CD4-positive, alpha-beta memory T cell (primary cell): ENCODE results near the gene SNX9. TPM values are rescaled to one million over a fixed set of nuclear protein-coding genes. Genes with fewer than 3 reads are reported as not detected.

Experiments
- CTCF ChIA-PET: fragments of 350-600 bp; sonication (Branson Sonifier 250); formaldehyde crosslinking; loops from one replicate; lab custom pipeline; 2021; ENCODE audit warnings: inconsistent platforms; ENCODE audit not compliant: partially characterized antibody; lab: Charles Lee
- POLR2A ChIA-PET: fragments of 350-600 bp; sonication (Branson Sonifier 250); formaldehyde crosslinking; loops from one replicate; lab custom pipeline; 2021; ENCODE audit not compliant: partially characterized antibody; lab: Charles Lee
- DNase-seq, 5 donors: peaks; one replicate each; pipeline versions ENCODE4 v3.0.0 to v3.0.0-alpha.2; 2020 to 2022; ENCODE audit warnings: mixed read lengths in 1 of 5
- H3K27ac ChIP-seq: one replicate; pipeline ENCODE4 v1.7.0; 2013; ENCODE audit warnings: low read depth, low read length
- H3K27me3 ChIP-seq: 2 replicates; pipeline ENCODE4 v1.7.0; 2013; ENCODE audit warnings: mild to moderate bottlenecking, low read length, moderate library complexity; ENCODE audit not compliant: insufficient read depth
- H3K36me3 ChIP-seq: 2 replicates; pipeline ENCODE4 v1.7.0; 2013; ENCODE audit warnings: mild to moderate bottlenecking, low read length, moderate library complexity; ENCODE audit not compliant: insufficient read depth
- H3K4me1 ChIP-seq: 2 replicates; pipeline ENCODE4 v1.7.0; 2013; ENCODE audit warnings: mild to moderate bottlenecking, low read length, moderate library complexity; ENCODE audit not compliant: insufficient read depth
- H3K4me3 ChIP-seq, 2 donors: one replicate each; pipeline ENCODE4 v1.7.0; 2013; ENCODE audit warnings: low read length in 2 of 2, mild to moderate bottlenecking in 1 of 2
- H3K9me3 ChIP-seq, 2 donors: one replicate each; pipeline ENCODE4 v1.7.0; 2013; ENCODE audit warnings: low read length in 2 of 2, control low read depth in 1 of 2; ENCODE audit not compliant: control insufficient read depth in 1 of 2
- H3K27ac Mint-ChIP-seq, 7 donors: one replicate each; pipeline ENCODE4 v1.8.0; 2020 to 2021; ENCODE audit warnings: mixed read lengths in 7 of 7, mild to moderate bottlenecking in 6 of 7, inconsistent platforms in 3 of 7, moderate library complexity in 3 of 7
- H3K27me3 Mint-ChIP-seq, 2 donors: one replicate each; pipeline ENCODE4 v1.8.0; 2020 to 2021; ENCODE audit warnings: mixed read lengths in 2 of 2
- H3K36me3 Mint-ChIP-seq, 2 donors: one replicate each; pipeline ENCODE4 v1.8.0; 2020 to 2021; ENCODE audit warnings: mixed read lengths in 2 of 2, inconsistent platforms in 1 of 2, mild to moderate bottlenecking in 1 of 2
- H3K4me1 Mint-ChIP-seq, 4 donors: one replicate each; pipeline ENCODE4 v1.8.0; 2020 to 2021; ENCODE audit warnings: mixed read lengths in 4 of 4, mild to moderate bottlenecking in 1 of 4
- H3K4me3 Mint-ChIP-seq, 8 donors: one replicate each; pipeline ENCODE4 v1.8.0; 2020 to 2021; ENCODE audit warnings: mixed read lengths in 8 of 8, mild to moderate bottlenecking in 7 of 8, moderate library complexity in 6 of 8, inconsistent platforms in 3 of 8
- H3K9me3 Mint-ChIP-seq, 8 donors: one replicate each; pipeline ENCODE4 v1.8.0; 2020 to 2021; ENCODE audit warnings: mixed read lengths in 8 of 8, mild to moderate bottlenecking in 5 of 8, inconsistent platforms in 3 of 8, moderate library complexity in 1 of 8
- intact Hi-C: fragments of 100-400 bp; cut with micrococcal nuclease; formaldehyde crosslinking; loops from one replicate; pipeline ENCODE4 v1.15.1; 2023
- polyA plus RNA-seq, 2 donors: library from polyadenylated mRNA; unstranded; fragments of 300-500 nt; fragmentation: Illumina TruSeq; gene quantifications; one replicate each; pipeline ENCODE4 v1.2.3, GENCODE V29; 2021
- total RNA-seq, 2 experiments: library from RNA; stranded (reverse); gene quantifications; one replicate each; pipeline ENCODE4 v1.2.3, GENCODE V29; 2021

Gene SNX9
- total and polyA plus RNA-seq, 4 experiments from 2014 or later, result 12.9 to 21.9 (median 20.5) TPM

- POLR2A ChIA-PET, result interaction anchor here (1.4 kb wide), 1 partner anchor 57 kb away, joined by 3 read pairs; no protein-coding TSS in a partner anchor
These were observed 1.6 kb upstream of the SNX9 start for GRCh38 chr6:157821342-157822033.

GRCh38 chr6:157822245-157823000 lies 623 bp upstream of the SNX9 start:
- H3K9me3 Mint-ChIP-seq, result no peaks in the 10 kb centered on the region
- H3K36me3 Mint-ChIP-seq, result peaks cover 0 to 7% of the 10 kb centered on the region in 2 donors
- H3K27ac Mint-ChIP-seq, result peak overlapping the region; percentile 55 to 93 (median 83)
- Histone ChIP-seq H3K36me3 (no peaks in the 10 kb centered on the region), H3K27ac (peak overlapping the region; percentile 31), H3K27me3 (no peaks in the 10 kb centered on the region), H3K4me1 (peaks cover 18% of the 10 kb centered on the region), H3K4me3 (peak overlapping the region in 1 of 2 donors; percentile 19), H3K9me3 (no peaks in the 10 kb centered on the region)
- H3K27me3 Mint-ChIP-seq, result peaks cover 0 to 1% of the 10 kb centered on the region in 2 donors
- intact Hi-C loops, result loop anchor here (5.0 kb wide), 1 partner anchor 440 kb away; the partner anchor contains the start of gene ZDHHC14
- ChIA-PET POLR2A (interaction anchor here (1.4 kb wide), 1 partner anchor 58 kb away, joined by 3 read pairs; no protein-coding TSS in a partner anchor), CTCF (interaction anchor here (1.6 kb wide), 1 partner anchor 65 kb away, joined by 3 read pairs; no protein-coding TSS in a partner anchor)
- H3K4me3 Mint-ChIP-seq, result peak overlapping the region; percentile 69 to 83 (median 78)
- peaks cover 18 to 32% (median 22%) of the 10 kb centered on the region in 4 donors for H3K4me1 Mint-ChIP-seq
- DNase-seq, result peak in 1 of 5 donors; percentile 39

More at GRCh38 chr6:157821342-157822033, 1.6 kb upstream of the SNX9 start:
- H3K36me3 Mint-ChIP-seq, result peaks cover 0 to 7% of the 10 kb centered on the region in 2 donors
- CTCF ChIA-PET, result interaction anchor here (1.6 kb wide), 1 partner anchor 65 kb away, joined by 3 read pairs; no protein-coding TSS in a partner anchor
- H3K27me3 Mint-ChIP-seq, result peaks cover 0 to 1% of the 10 kb centered on the region in 2 donors
- peaks cover 18 to 32% (median 22%) of the 10 kb centered on the region in 4 donors for H3K4me1 Mint-ChIP-seq
- peak overlapping the region in 7 of 8 donors; percentile 69 to 83 (median 77) for H3K4me3 Mint-ChIP-seq
- Histone ChIP-seq H3K4me1 (peaks cover 18% of the 10 kb centered on the region), H3K36me3 (no peaks in the 10 kb centered on the region), H3K27ac (no peak overlapping the region), H3K27me3 (no peaks in the 10 kb centered on the region), H3K4me3 (no peak overlapping the region), H3K9me3 (no peaks in the 10 kb centered on the region)
- DNase-seq, result no peak
- peak overlapping the region; percentile 55 to 93 (median 83) for H3K27ac Mint-ChIP-seq
- intact Hi-C loops, result loop anchor here (5.0 kb wide), 1 partner anchor 439 kb away; the partner anchor contains the start of gene ZDHHC14
- H3K9me3 Mint-ChIP-seq, result no peaks in the 10 kb centered on the region

- Mint-ChIP-seq H3K4me1 (peaks cover 21 to 35% (median 26%) of the 10 kb centered on the region in 4 donors), H3K27ac (peak overlapping the region; percentile 91 to 99 (median 98)), H3K9me3 (no peaks in the 10 kb centered on the region), H3K4me3 (peak overlapping the region; percentile 91 to 99 (median 96)), H3K36me3 (peaks cover 0 to 7% of the 10 kb centered on the region in 2 donors), H3K27me3 (peaks cover 0 to 1% of the 10 kb centered on the region in 2 donors)
- Histone ChIP-seq H3K9me3 (no peaks in the 10 kb centered on the region), H3K4me3 (peak overlapping the region; percentile 21 to 62), H3K27me3 (no peaks in the 10 kb centered on the region), H3K27ac (peak overlapping the region; percentile 78), H3K4me1 (peaks cover 18% of the 10 kb centered on the region), H3K36me3 (no peaks in the 10 kb centered on the region)
- POLR2A ChIA-PET, result interaction anchor here (1.0 kb wide), 1 partner anchor 11 kb away, joined by 3 read pairs; no protein-coding TSS in a partner anchor
- peak; percentile 80 to 94 (median 86) for DNase-seq
- intact Hi-C loops, result loop anchor here (1.0 to 5.0 kb wide), 3 partner anchors 50 to 441 kb away; partner anchors contain the start of gene ZDHHC14
- CTCF ChIA-PET, result no interaction called here
These were observed 703 bp downstream of the SNX9 start for GRCh38 chr6:157823528-157824370.

- Mint-ChIP-seq H3K4me1 (peaks cover 27 to 51% (median 37%) of the 10 kb centered on the region in 4 donors), H3K9me3 (no peaks in the 10 kb centered on the region), H3K27ac (peak overlapping the region; percentile 47 to 98 (median 66)), H3K4me3 (peak overlapping the region; percentile 39 to 99 (median 96)), H3K36me3 (peaks cover 5 to 8% of the 10 kb centered on the region in 2 donors), H3K27me3 (peaks cover 0 to 1% of the 10 kb centered on the region in 2 donors)
- ChIA-PET POLR2A (no interaction called here), CTCF (no interaction called here)
- Histone ChIP-seq H3K4me1 (peaks cover 25% of the 10 kb centered on the region), H3K4me3 (no peak overlapping the region), H3K27me3 (no peaks in the 10 kb centered on the region), H3K27ac (no peak overlapping the region), H3K36me3 (no peaks in the 10 kb centered on the region), H3K9me3 (no peaks in the 10 kb centered on the region)
- DNase-seq, result no peak
- intact Hi-C loops, result no loop called here
These were observed 2.3 kb downstream of the SNX9 start for GRCh38 chr6:157825243-157825904.

- ChIA-PET POLR2A (no interaction called here), CTCF (interaction anchor here (1.6 to 1.9 kb wide), 2 partner anchors 43 to 74 kb away, joined by 6 read pairs; no protein-coding TSS in a partner anchor)
- Mint-ChIP-seq H3K4me1 (peaks cover 37 to 65% (median 53%) of the 10 kb centered on the region in 4 donors), H3K27ac (peak overlapping the region in 4 of 7 donors; percentile 4 to 38 (median 13)), H3K27me3 (no peaks in the 10 kb centered on the region), H3K9me3 (no peaks in the 10 kb centered on the region), H3K4me3 (peak overlapping the region in 5 of 8 donors; percentile 18 to 49 (median 42)), H3K36me3 (peaks cover 2 to 12% of the 10 kb centered on the region in 2 donors)
- H3K36me3 ChIP-seq, result no peaks in the 10 kb centered on the region
- no peak for DNase-seq
- no peak overlapping the region for H3K4me3 ChIP-seq
- H3K27me3 ChIP-seq, result no peaks in the 10 kb centered on the region
- no peaks in the 10 kb centered on the region for H3K9me3 ChIP-seq
- intact Hi-C loops, result no loop called here
- H3K27ac ChIP-seq, result no peak overlapping the region
- peaks cover 49% of the 10 kb centered on the region for H3K4me1 ChIP-seq
These were observed 7.4 kb downstream of the SNX9 start for GRCh38 chr6:157830354-157831017.

- peaks cover 36 to 66% (median 52%) of the 10 kb centered on the region in 4 donors for H3K4me1 Mint-ChIP-seq
- peak overlapping the region in 5 of 8 donors; percentile 18 to 49 (median 42) for H3K4me3 Mint-ChIP-seq
- Histone ChIP-seq H3K9me3 (no peaks in the 10 kb centered on the region), H3K27me3 (no peaks in the 10 kb centered on the region), H3K36me3 (no peaks in the 10 kb centered on the region), H3K27ac (no peak overlapping the region), H3K4me3 (no peak overlapping the region), H3K4me1 (peaks cover 45% of the 10 kb centered on the region)
- POLR2A ChIA-PET, result no interaction called here
- intact Hi-C loops, result no loop called here
- no peak for DNase-seq
- H3K27me3 Mint-ChIP-seq, result no peaks in the 10 kb centered on the region
- CTCF ChIA-PET, result interaction anchor here (1.0 to 1.9 kb wide), 2 partner anchors 42 to 74 kb away, joined by 3 to 6 read pairs; no protein-coding TSS in a partner anchor
- H3K36me3 Mint-ChIP-seq, result peaks cover 2 to 12% of the 10 kb centered on the region in 2 donors
- H3K9me3 Mint-ChIP-seq, result no peaks in the 10 kb centered on the region
- peak overlapping the region in 2 of 7 donors; percentile 12 to 38 for H3K27ac Mint-ChIP-seq
These were observed 7.9 kb downstream of the SNX9 start for GRCh38 chr6:157831018-157831369.
